Measurements from ENCODE around the gene TM4SF20.

TM4SF20 gene

GRCh38 chr2:227415538-227416424 is 36.7 kb upstream of the TM4SF20 start:
- TF ChIP-seq, protein P1, sequence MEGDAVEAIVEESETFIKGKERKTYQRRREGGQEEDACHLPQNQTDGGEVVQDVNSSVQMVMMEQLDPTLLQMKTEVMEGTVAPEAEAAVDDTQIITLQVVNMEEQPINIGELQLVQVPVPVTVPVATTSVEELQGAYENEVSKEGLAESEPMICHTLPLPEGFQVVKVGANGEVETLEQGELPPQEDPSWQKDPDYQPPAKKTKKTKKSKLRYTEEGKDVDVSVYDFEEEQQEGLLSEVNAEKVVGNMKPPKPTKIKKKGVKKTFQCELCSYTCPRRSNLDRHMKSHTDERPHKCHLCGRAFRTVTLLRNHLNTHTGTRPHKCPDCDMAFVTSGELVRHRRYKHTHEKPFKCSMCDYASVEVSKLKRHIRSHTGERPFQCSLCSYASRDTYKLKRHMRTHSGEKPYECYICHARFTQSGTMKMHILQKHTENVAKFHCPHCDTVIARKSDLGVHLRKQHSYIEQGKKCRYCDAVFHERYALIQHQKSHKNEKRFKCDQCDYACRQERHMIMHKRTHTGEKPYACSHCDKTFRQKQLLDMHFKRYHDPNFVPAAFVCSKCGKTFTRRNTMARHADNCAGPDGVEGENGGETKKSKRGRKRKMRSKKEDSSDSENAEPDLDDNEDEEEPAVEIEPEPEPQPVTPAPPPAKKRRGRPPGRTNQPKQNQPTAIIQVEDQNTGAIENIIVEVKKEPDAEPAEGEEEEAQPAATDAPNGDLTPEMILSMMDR (IDR thresholded peaks at IDR 0.05; ENCODE audit: low read depth, low read length) = no peak
- no peak overlapping the region for H3K4me3 ChIP-seq (replicated peaks in 1 of 2; ENCODE audit: low read depth in 2 of 2, low read length in 2 of 2)
- DNase-seq (ENCODE audit: low read depth in 2 of 2) = peak; percentile 92

DNA sequence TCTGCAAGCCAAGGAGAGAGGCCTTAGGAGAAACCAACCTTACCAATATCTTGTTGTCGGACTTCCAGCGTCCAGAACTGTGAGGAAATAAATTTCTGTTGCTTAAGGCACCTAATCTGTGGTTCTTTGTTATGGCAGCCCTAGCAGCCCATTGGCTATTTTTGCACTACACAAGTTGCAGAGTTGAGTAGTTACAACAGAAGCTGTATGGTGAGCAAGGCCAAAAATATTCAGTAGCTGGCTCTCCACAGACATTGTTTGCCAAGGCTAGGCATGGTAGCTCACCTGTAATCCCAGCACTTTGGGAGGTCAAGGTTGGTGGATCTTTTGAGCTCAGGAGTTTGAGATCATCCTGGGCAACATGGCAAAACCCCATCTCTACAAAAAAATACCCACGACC is 35.7 kb upstream of the TM4SF20 start:
- no peak overlapping the region for H3K4me3 ChIP-seq (replicated peaks in 1 of 2; ENCODE audit: low read depth in 2 of 2, low read length in 2 of 2)
- peak; percentile 82 to 83 for DNase-seq (ENCODE audit: low read depth in 2 of 2)
- TF ChIP-seq, protein P1 (IDR thresholded peaks at IDR 0.05; ENCODE audit: low read depth, low read length) = no peak

- H3K4me3 ChIP-seq (replicated peaks in 1 of 2; ENCODE audit: low read depth in 2 of 2, low read length in 2 of 2) = no peak overlapping the region
- TF ChIP-seq, protein P1 (IDR thresholded peaks at IDR 0.05; ENCODE audit: low read depth, low read length) = no peak
- no peak for DNase-seq (ENCODE audit: low read depth in 2 of 2)
These were observed 34.3 kb upstream of the TM4SF20 start for GRCh38 chr2:227413371-227413770.

DNA sequence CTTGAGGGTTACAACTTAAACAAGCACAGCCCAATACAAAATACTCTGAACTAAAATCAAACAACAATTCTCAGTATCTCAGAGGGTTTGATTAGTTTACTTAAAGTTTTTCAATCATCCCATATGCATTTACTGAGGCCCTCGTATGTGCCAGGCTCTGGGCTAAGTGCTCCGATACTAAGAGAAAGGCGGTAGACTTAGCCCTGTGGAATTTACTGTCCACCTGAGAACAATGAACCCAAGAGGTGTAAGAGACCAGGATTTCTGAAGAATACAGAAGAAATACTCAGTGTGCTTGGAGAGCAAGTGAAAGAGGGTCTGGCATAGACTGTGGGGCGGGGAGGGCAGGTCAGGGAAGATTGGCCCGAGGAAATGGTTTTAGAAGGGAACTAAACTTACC is 33.8 kb upstream of the TM4SF20 start:
- H3K4me3 ChIP-seq (replicated peaks in 1 of 2; ENCODE audit: low read depth in 2 of 2, low read length in 2 of 2) = no peak overlapping the region
- no peak for DNase-seq (ENCODE audit: low read depth in 2 of 2)
- TF ChIP-seq, protein P1 (IDR thresholded peaks at IDR 0.05; ENCODE audit: low read depth, low read length) = no peak

GRCh38 chr2:227411990-227412350 is 32.9 kb upstream of the TM4SF20 start:
- no peak overlapping the region for H3K4me3 ChIP-seq (replicated peaks in 1 of 2; ENCODE audit: low read depth in 2 of 2, low read length in 2 of 2)
- TF ChIP-seq, protein P1 (IDR thresholded peaks at IDR 0.05; ENCODE audit: low read depth, low read length) = no peak
- no peak for DNase-seq (ENCODE audit: low read depth in 2 of 2)

- no peak overlapping the region for H3K4me3 ChIP-seq (replicated peaks in 1 of 2; ENCODE audit: low read depth in 2 of 2, low read length in 2 of 2)
- TF ChIP-seq, protein P1 (IDR thresholded peaks at IDR 0.05; ENCODE audit: low read depth, low read length) = no peak
- DNase-seq (ENCODE audit: low read depth in 2 of 2) = peak; percentile 28 to 65
These were observed 32.3 kb upstream of the TM4SF20 start for GRCh38 chr2:227411320-227411989.
